ENCODE data around the gene DHX30.

The DHX30 gene

GRCh38 chr3:47851888-47852603, 49.1 kb downstream of the DHX30 start:
- no peak for DNase-seq (ENCODE audit: low spot score)

- DNase-seq (ENCODE audit: low spot score): no peak
Measured at GRCh38 chr3:47852604-47853602, 50.0 kb downstream of the DHX30 start.

DNA sequence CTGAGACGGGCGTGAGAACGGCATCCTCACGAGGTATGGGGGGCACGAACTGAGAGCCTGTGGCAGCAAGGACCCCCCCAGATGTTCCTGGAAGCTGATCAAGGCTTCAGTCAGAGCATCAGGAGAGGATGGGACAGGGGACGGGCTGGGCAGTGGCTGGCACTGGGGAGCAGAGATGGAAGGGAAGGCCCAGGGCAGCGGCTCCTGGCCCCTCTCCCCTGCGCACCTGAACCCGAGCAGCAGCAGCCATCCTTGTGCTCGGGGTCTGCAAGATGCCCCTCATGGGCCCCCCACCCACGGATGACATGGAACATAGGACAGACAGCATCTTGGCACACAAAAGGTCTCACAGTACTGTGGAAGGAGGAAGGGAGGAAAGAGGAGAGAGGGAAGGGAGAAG, 51.3 kb downstream of the DHX30 start:
- DNase-seq (ENCODE audit: low spot score): no peak

GRCh38 chr3:47854720-47855455, 52.0 kb downstream of the DHX30 start:
- no peak for DNase-seq (ENCODE audit: low spot score)

DNA sequence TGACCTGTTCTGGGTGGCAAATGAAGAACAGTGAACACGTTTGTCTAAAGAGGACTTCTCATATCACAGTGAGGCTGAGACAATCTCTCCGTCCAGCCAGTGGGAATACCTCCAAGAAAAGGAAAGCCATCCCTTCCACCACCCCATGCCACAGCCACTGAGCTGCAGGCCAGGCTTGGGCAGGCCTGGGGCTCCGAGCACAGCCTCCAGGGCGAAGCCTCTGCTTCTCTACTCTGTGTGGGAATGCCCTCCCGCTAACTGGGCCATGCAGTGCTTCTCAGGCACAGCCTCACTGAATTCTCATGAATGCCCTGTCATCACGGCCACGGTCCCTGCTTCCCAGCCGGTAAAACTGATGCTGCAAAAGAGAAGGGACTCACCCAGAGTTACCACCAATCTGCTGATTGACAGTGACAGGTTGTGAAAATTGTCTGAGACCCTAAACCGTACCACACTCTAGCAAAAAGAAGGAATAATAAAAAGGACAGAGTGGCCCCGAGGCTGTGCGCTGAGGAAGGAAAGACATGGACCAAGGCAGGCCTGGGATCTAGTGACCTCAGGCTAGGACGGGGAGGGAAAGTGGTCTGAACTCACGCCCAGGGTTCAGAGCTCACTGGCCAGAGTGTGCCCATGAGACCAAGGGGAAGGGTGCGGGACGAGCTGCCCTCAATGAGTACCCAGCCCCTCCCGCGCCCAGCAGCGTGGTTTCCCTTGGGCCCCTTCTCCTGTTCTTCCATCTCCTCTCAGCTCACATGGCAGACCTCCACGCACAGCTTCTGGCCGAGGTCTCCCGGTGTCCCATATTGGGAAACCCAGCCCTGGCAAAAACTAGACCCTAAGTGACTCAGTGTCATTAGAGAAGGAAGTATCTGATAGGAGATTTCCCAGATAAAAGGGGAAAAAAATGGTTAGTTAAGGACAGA, 52.8 kb downstream of the DHX30 start:
- no peak for DNase-seq (ENCODE audit: low spot score)

GRCh38 chr3:47856669-47857068, 53.7 kb downstream of the DHX30 start:
- DNase-seq (ENCODE audit: low spot score): no peak

GRCh38 chr3:47857151-47857550, 54.2 kb downstream of the DHX30 start:
- no peak for DNase-seq (ENCODE audit: low spot score)

DNA sequence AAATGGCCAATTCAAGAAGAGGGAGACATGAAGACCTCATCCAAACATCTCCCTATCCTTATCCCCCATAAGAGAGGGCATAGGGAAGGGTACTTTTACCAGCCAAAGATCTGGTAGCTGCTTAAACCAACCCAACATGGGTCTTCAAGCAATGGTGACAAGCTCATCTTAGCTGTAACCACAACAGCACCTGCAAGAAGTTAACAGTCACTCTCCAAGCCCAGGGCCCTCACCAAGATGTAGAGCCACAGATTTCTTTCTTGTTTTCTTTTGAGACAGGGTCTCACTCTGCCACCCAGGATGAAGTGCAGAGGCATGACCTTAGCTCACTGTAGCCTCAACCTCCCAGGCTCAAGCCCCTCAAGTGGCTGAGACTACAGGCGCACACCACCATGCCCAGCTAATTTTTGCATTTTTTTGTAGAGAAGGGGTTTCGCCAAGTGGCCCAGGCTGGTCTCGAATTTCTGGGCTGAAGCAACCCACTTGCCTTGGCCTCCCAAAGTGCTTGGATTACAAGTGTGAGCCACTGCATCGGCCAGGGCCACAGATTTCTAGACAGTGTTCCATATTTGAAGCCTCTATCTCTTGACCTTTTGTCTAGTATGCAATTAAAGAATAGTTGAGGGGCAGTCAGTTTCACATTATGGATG, 57.1 kb downstream of the DHX30 start:
- no peak for DNase-seq (ENCODE audit: low spot score)

DNA sequence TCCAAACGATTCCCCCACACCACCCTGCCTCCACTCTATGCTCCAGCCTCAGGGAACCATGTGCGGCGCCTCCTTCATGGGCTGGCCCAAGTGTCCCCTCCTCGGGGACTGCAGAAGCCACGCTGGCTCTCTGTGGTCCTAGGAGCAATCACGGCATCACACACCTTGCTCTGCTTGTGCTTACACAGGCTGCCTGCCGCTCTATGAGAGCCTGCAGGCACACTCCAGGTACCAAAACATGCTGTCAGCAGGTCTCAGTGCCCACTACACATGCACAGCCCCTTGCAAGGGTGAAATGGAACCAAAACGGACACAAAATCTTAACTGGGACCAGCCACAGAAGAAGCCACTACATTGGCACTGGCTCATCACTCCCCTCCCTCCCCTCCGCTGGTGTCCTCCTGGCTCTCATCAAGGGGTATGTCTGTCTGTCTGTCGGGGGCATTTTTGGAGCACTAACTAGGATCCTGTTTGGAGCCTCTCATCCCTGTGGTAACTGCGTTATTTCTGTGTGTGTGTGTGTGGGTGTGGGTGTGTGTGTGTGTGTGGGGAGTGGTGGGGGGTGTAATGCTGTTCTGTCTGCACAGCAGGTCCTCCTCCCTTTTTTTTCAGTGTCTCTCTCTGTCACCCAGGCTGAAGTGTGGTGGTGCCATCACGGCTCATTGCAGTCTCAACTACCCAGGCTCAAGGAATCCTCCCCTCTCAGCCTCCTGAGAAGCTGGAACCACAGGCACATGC, 60.6 kb downstream of the DHX30 start:
- no peak for DNase-seq (ENCODE audit: low spot score)

DNA sequence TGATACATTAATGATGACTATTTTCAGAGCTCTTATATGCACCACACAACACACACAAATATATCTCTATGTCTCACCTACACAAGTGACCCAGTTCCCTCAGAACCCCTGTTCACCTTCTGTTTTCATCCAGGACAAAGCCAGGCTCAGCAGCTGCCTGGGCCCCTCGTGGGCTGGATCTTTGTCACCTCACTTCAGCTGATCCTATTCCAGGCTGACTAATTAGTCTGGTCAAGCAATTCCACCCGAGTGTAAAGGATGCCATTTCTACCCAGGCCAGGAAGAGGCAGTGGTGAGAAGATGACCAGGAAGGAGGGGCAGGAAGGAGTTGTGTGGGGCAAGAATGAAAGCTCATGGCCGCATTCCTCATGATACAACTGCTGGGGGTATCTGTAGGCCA, 62.3 kb downstream of the DHX30 start:
- no peak for DNase-seq (ENCODE audit: low spot score)

DNA sequence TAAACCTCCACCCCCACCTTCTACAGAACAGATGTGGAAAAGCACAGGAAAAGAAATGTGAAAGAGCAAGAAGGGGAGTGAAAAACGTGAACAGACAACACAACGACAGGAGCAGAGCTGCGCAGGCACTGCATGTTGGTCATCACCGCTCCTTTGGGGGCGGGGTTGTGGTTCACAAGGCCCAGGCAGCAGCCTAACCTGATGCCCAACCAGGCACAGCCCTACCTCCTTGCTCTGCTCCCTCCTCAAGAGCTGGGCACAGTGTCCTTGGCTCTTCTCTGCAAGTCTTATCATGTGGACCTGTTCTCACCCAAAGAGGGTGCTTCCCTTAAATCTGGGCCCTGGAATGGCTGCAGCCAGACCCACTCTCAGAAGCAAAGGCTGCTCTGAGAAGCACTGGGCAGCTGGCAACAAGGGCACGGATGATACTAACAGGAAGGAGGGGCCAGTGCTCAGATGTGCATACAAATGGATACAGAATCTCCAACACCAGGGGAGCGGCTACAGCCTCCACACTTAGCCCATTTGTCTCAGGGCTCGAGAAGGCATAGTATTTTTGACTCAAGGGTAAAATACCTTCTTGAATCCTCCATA, 64.6 kb downstream of the DHX30 start:
- DNase-seq (ENCODE audit: low spot score): no peak

DNA sequence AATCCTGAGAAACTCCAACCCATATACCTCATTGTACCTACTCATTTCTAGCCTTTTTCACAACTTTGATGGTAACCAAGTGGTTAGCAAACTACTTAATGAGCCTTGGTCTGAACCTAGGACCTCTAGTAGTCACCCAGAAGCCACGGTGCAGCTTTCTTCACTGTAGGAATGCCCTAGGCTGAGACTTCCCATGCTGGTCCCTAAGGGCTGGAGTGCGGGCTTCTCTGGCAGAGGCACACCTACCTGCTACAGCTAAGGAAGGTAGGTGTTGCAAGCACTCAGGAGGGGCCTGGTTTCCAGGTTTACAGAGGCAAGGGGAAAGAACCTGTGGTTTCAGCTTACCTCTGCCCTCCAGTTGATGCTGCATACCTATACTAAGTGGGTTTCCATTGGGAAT, 65.4 kb downstream of the DHX30 start:
- DNase-seq (ENCODE audit: low spot score): no peak

GRCh38 chr3:47870156-47870555, 67.2 kb downstream of the DHX30 start:
- DNase-seq (ENCODE audit: low spot score): no peak

DNA sequence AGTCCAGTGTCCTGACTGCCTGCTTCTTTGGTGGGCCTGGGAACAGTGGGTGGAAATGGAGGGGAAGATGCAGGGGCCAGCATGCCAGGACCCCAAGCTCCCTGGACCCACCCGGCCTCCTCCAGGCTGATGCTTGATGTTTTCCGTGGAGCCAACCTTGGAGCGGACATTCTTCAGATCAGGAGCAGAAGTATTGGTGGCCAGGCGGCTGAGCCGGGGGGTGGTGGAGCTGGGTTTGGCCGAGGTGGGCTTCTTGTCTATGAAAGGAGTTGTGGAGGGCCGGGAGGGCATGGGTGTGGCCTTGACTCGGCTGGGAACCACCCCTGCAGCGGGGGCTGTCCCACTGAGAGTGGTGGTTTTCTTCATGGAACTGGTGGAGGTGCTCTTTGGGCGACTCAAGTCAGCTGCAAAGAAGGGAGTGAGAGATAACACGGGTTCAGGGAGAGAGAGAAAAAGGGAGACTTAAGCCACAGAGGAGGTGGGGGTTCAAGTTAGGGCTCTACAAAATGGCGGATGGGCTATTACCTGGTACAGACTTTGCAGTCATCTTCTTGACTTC, 67.8 kb downstream of the DHX30 start:
- DNase-seq (ENCODE audit: low spot score): no peak

- DNase-seq (ENCODE audit: low spot score): no peak
Measured at GRCh38 chr3:47871389-47871788, 68.5 kb downstream of the DHX30 start.

DNA sequence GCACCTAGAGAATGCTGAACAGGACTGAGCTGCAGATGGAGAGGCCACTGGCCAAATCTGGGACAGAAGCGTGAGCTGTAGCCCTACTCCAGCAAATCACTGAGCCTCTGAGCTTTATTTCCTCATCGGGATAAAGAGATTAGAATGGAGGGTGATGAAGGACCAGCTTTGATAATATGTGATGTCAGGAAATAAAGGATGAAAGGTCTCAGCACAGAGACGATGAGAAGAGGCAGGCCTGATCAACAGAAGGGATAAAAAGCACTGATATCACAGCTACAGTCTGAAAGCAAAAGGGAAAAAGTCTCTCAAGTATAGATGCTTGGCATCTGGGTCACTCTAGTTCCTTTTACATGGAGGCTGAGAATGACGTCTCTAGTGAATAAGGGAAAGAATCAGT, 70.0 kb downstream of the DHX30 start:
- DNase-seq (ENCODE audit: low spot score): no peak

DNA sequence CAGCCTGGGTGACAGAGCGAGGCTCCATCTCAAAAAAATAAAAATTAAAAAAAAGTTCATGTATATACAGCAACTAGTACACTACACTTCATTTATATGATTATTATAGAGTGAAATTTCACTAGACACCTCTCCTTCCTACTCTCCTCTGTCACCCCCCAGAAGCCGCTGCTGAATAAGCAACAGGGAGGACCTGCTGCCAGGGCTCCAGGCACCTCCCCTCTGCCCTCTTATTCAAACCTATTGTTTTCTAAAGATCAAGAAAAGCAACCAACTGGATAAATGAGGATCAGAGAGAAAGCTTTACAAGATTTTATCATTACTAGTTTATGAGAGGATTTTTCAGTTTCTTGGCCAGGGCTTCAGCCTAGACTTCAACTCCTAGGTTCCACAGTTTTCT, 71.5 kb downstream of the DHX30 start:
- no peak for DNase-seq (ENCODE audit: low spot score)

DNA sequence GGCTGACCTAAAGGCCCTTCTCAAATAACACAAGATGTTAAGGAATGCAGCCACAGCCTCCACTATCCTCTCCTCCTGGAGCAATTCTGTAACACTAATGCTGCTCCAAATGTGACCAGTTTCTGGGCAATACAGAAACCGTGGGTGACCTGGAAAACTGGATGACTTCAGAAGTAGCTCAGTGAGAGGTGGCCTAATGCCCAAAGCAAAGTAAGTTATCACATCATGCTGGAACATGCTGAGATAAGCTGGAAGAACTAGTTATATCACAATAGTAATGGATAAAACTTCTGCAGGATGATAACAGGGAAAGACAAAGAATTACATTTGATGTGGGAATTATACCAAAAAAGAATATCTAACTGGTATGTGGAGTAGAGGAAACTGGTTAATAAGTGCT, 72.0 kb downstream of the DHX30 start:
- DNase-seq (ENCODE audit: low spot score): no peak

- no peak for DNase-seq (ENCODE audit: low spot score)
Measured at GRCh38 chr3:47877290-47877689, 74.4 kb downstream of the DHX30 start.

GRCh38 chr3:47877719-47878118, 74.8 kb downstream of the DHX30 start:
- DNase-seq (ENCODE audit: low spot score): no peak
